Cardiac muscle cell (in vitro differentiated cells and primary cell): ENCODE measurements around the gene SYNC. TPM values are rescaled to one million over a fixed set of nuclear protein-coding genes. Genes with fewer than 3 reads are reported as not detected.
"Not testable (repeated sequence)": the region's sequence is repeated elsewhere in the genome, so short reads cannot be mapped to it uniquely, and the experiment has no call there.

Experiments used
- DNase-seq, 2 donors: peaks; one replicate each; pipeline versions ENCODE4 v3.0.0 to v3.0.0-alpha.2; 2010 to 2017; ENCODE audit warnings: low read depth in 1 of 2, low spot score in 1 of 2
- H3K27ac ChIP-seq: fragments of 200-600 bp; sonication (generic); 2 replicates; pipeline ENCODE4 v1.5.1; 2016
- H3K27me3 ChIP-seq: fragments of 200-600 bp; sonication (generic); 2 replicates; pipeline ENCODE4 v1.6.0; 2016; ENCODE audit warnings: control low read depth
- H3K36me3 ChIP-seq: fragments of 200-600 bp; sonication (generic); 2 replicates; pipeline ENCODE4 v1.5.1; 2016; ENCODE audit warnings: control low read depth
- H3K4me1 ChIP-seq: fragments of 200-600 bp; sonication (generic); 2 replicates; pipeline ENCODE4 v1.8.1; 2017; ENCODE audit warnings: low read depth, mild to moderate bottlenecking, mixed run types
- H3K4me3 ChIP-seq: fragments of 200-600 bp; sonication (generic); 2 replicates; pipeline ENCODE4 v1.5.1; 2016; ENCODE audit warnings: mild to moderate bottlenecking
- H3K9me3 ChIP-seq: fragments of 200-600 bp; sonication (generic); 2 replicates; pipeline ENCODE4 v1.5.1; 2017; ENCODE audit warnings: low read depth, mild to moderate bottlenecking, control low read depth
- CTCF ChIP-seq: IDR thresholded peaks from 2 replicates; pipeline ENCODE4 v1.5.1; 2012; ENCODE audit warnings: low read depth, mild to moderate bottlenecking, low read length
- polyA plus RNA-seq: library from polyadenylated mRNA; unstranded; fragments of >200 nt; fragmentation: Nextera tagmentation; extraction: Ambion mirVana; gene quantifications from 2 replicates; pipeline ENCODE4 v1.2.1, GENCODE V29; 2016
- total RNA-seq: library from RNA; depleted of rRNA; stranded (reverse); fragments of >200 nt; gene quantifications from 2 replicates; pipeline ENCODE4 v1.2.3, GENCODE V29; 2016

The SYNC gene
- total and polyA plus RNA-seq, 2 experiments from 2014 or later, result 1.2 to 4.5 TPM

GRCh38 chr1:32639489-32640075 is 63.0 kb downstream of the SYNC start:
- no peak for TF ChIP-seq CTCF
- Histone ChIP-seq H3K9me3 (no peaks in the 10 kb centered on the region), H3K27ac (no peak overlapping the region), H3K4me3 (no peak overlapping the region), H3K36me3 (no peaks in the 10 kb centered on the region), H3K4me1 (no peaks in the 10 kb centered on the region), H3K27me3 (no peaks in the 10 kb centered on the region)
- no peak for DNase-seq

GRCh38 chr1:32636914-32637645 is 65.5 kb downstream of the SYNC start:
- H3K4me1 ChIP-seq, result no peaks in the 10 kb centered on the region
- no peaks in the 10 kb centered on the region for H3K9me3 ChIP-seq
- H3K27ac ChIP-seq, result no peak overlapping the region
- H3K36me3 ChIP-seq, result no peaks in the 10 kb centered on the region
- TF ChIP-seq CTCF, result no peak
- H3K27me3 ChIP-seq, result no peaks in the 10 kb centered on the region
- H3K4me3 ChIP-seq, result no peak overlapping the region
- no peak for DNase-seq

- no peak for TF ChIP-seq CTCF
- Histone ChIP-seq H3K27ac (no peak overlapping the region), H3K4me3 (no peak overlapping the region), H3K9me3 (no peaks in the 10 kb centered on the region), H3K36me3 (no peaks in the 10 kb centered on the region), H3K4me1 (no peaks in the 10 kb centered on the region), H3K27me3 (no peaks in the 10 kb centered on the region)
- DNase-seq, result no peak
These were observed 66.9 kb downstream of the SYNC start for GRCh38 chr1:32635508-32636277.

GRCh38 chr1:32632829-32633228 is 69.7 kb downstream of the SYNC start:
- TF ChIP-seq CTCF, result no peak
- no peak overlapping the region for H3K4me3 ChIP-seq
- H3K9me3 ChIP-seq, result no peaks in the 10 kb centered on the region

GRCh38 chr1:32630173-32630572 is 72.4 kb downstream of the SYNC start:
- not testable (repeated sequence) for H3K27ac ChIP-seq, H3K36me3 ChIP-seq, H3K4me3 ChIP-seq, H3K27me3 ChIP-seq, H3K9me3 ChIP-seq, DNase-seq, H3K4me1 ChIP-seq

More at GRCh38 chr1:32632829-32633228, 69.7 kb downstream of the SYNC start:
- no peak overlapping the region for H3K27ac ChIP-seq
- H3K4me1 ChIP-seq, result no peaks in the 10 kb centered on the region
- H3K36me3 ChIP-seq, result peaks cover 2% of the 10 kb centered on the region
- no peaks in the 10 kb centered on the region for H3K27me3 ChIP-seq
- no peak for DNase-seq

Other genes with a start within 250 kb of the SYNC start
- gene ZBTB8B, start 237.7 kb downstream of the SYNC start, total RNA-seq, result 1.8 and 2.1 TPM in 2 replicates
- gene ZBTB8B, start 237.7 kb downstream of the SYNC start, polyA plus RNA-seq, result 0.56 and 0.96 TPM in 2 replicates
- 3.8 and 5.7 TPM in 2 replicates for gene ZBTB8A, start 163.3 kb downstream of the SYNC start, total RNA-seq
- gene ZBTB8A, start 163.3 kb downstream of the SYNC start, polyA plus RNA-seq, result 2.6 and 4.4 TPM in 2 replicates
- 31.7 and 37.1 TPM in 2 replicates for gene ZBTB8OS, start 52.2 kb downstream of the SYNC start, total RNA-seq
- gene ZBTB8OS, start 52.2 kb downstream of the SYNC start, polyA plus RNA-seq, result 52.0 and 66.8 TPM in 2 replicates
- 275 and 279 TPM in 2 replicates for gene RBBP4, start 51.6 kb downstream of the SYNC start, total RNA-seq
- gene RBBP4, start 51.6 kb downstream of the SYNC start, polyA plus RNA-seq, result 336 and 405 TPM in 2 replicates
- gene YARS1, start 114.6 kb upstream of the SYNC start, total RNA-seq, result 77.9 and 80.3 TPM in 2 replicates
- gene YARS1, start 114.6 kb upstream of the SYNC start, polyA plus RNA-seq, result 125 and 167 TPM in 2 replicates
- gene S100PBP, start 114.9 kb upstream of the SYNC start, total RNA-seq, result 23.0 and 40.5 TPM in 2 replicates
- gene S100PBP, start 114.9 kb upstream of the SYNC start, polyA plus RNA-seq, result 30.5 and 37.4 TPM in 2 replicates
- 34.2 and 40.7 TPM in 2 replicates for gene FNDC5, start 168.1 kb upstream of the SYNC start, total RNA-seq
- 18.0 and 37.4 TPM in 2 replicates for gene FNDC5, start 168.1 kb upstream of the SYNC start, polyA plus RNA-seq
- gene HPCA, start 183.7 kb upstream of the SYNC start, total RNA-seq, result 3.7 TPM in 1 of 2 replicates, not detected in the other
- 1.6 TPM in 1 of 2 replicates, not detected in the other for gene HPCA, start 183.7 kb upstream of the SYNC start, polyA plus RNA-seq
- 30.3 and 61.6 TPM in 2 replicates for gene TMEM54, start 198.6 kb upstream of the SYNC start, total RNA-seq
- 17.1 and 41.4 TPM in 2 replicates for gene TMEM54, start 198.6 kb upstream of the SYNC start, polyA plus RNA-seq